NCI-H226 (cell line): ENCODE data around the gene DOK7.
"Not testable (repeated sequence)": the region's sequence is repeated elsewhere in the genome, so short reads cannot be mapped to it uniquely, and the experiment has no call there.

Source experiments
- DNase-seq: peaks from one replicate; pipeline ENCODE4 v3.0.0-alpha.2; 2015

The DOK7 gene

GRCh38 chr4:3511601-3512000, 48.5 kb downstream of the DOK7 start:
- not testable (repeated sequence) for DNase-seq

GRCh38 chr4:3512279-3512678, 49.2 kb downstream of the DOK7 start:
- no peak for DNase-seq

GRCh38 chr4:3512719-3513118, 49.6 kb downstream of the DOK7 start:
- no peak for DNase-seq

- DNase-seq = no peak
Measured at GRCh38 chr4:3513807-3514206, 50.7 kb downstream of the DOK7 start.

- DNase-seq = no peak
Measured at GRCh38 chr4:3514221-3514780, 51.2 kb downstream of the DOK7 start.

GRCh38 chr4:3514806-3515501, 51.8 kb downstream of the DOK7 start:
- no peak for DNase-seq

GRCh38 chr4:3515646-3516045, 52.5 kb downstream of the DOK7 start:
- DNase-seq = no peak

GRCh38 chr4:3516061-3516835, 53.1 kb downstream of the DOK7 start:
- DNase-seq = no peak

GRCh38 chr4:3516836-3517730, 54.0 kb downstream of the DOK7 start:
- DNase-seq = no peak

GRCh38 chr4:3517731-3518510, 54.8 kb downstream of the DOK7 start:
- no peak for DNase-seq

- no peak for DNase-seq
Measured at GRCh38 chr4:3518511-3518880, 55.4 kb downstream of the DOK7 start.

- no peak for DNase-seq
Measured at GRCh38 chr4:3518941-3519340, 55.8 kb downstream of the DOK7 start.

GRCh38 chr4:3519468-3520264, 56.6 kb downstream of the DOK7 start:
- DNase-seq = no peak

GRCh38 chr4:3520276-3520675, 57.2 kb downstream of the DOK7 start:
- DNase-seq = no peak

GRCh38 chr4:3520796-3521600, 57.9 kb downstream of the DOK7 start:
- DNase-seq = no peak

- DNase-seq = no peak
Measured at GRCh38 chr4:3521621-3522325, 58.7 kb downstream of the DOK7 start.

GRCh38 chr4:3522326-3522640, 59.2 kb downstream of the DOK7 start:
- no peak for DNase-seq

- DNase-seq = no peak
Measured at GRCh38 chr4:3522651-3523050, 59.5 kb downstream of the DOK7 start.

- DNase-seq = no peak
Measured at GRCh38 chr4:3523146-3523627, 60.1 kb downstream of the DOK7 start.

GRCh38 chr4:3523628-3524221, 60.6 kb downstream of the DOK7 start:
- DNase-seq = no peak
